Trophoblast cell (in vitro differentiated cells and primary cell): ENCODE results near the gene CCR9.

ENCODE experiments used
- DNase-seq, 2 donors: peaks; one replicate each; pipeline ENCODE4 v3.0.0-alpha.2; 2016
- H2AFZ ChIP-seq: 2 replicates; pipeline ENCODE4 v1.6.1; 2013; ENCODE audit warnings: low read length, moderate library complexity, mild to moderate bottlenecking; ENCODE audit not compliant: insufficient read depth, poor library complexity
- H2AK5ac ChIP-seq: 2 replicates; pipeline ENCODE4 v1.6.1; 2013; ENCODE audit warnings: mild to moderate bottlenecking, low read length
- H2BK120ac ChIP-seq: 2 replicates; pipeline ENCODE4 v1.6.1; 2013; ENCODE audit warnings: low read length, mild to moderate bottlenecking, moderate library complexity; ENCODE audit not compliant: insufficient read depth, poor library complexity
- H2BK12ac ChIP-seq: 2 replicates; pipeline ENCODE4 v1.6.1; 2013; ENCODE audit warnings: mild to moderate bottlenecking, low read length, moderate library complexity
- H2BK5ac ChIP-seq: 2 replicates; pipeline ENCODE4 v1.6.1; 2013; ENCODE audit warnings: low read length, low read depth, moderate library complexity, mild to moderate bottlenecking; ENCODE audit not compliant: poor library complexity
- H3K14ac ChIP-seq: 2 replicates; pipeline ENCODE4 v1.6.1; 2013; ENCODE audit warnings: mild to moderate bottlenecking, low read length
- H3K18ac ChIP-seq: 2 replicates; pipeline ENCODE4 v1.6.1; 2013; ENCODE audit warnings: mild to moderate bottlenecking, low read length
- H3K23ac ChIP-seq: 2 replicates; pipeline ENCODE4 v1.6.1; 2013; ENCODE audit warnings: low read length
- H3K27ac ChIP-seq: 2 replicates; pipeline ENCODE4 v1.5.1; 2013; ENCODE audit warnings: low read depth, mild to moderate bottlenecking, inconsistent platforms, low read length, moderate library complexity
- H3K27me3 ChIP-seq: 2 replicates; pipeline ENCODE4 v1.6.1; 2013; ENCODE audit warnings: inconsistent platforms, mild to moderate bottlenecking, low read length, moderate library complexity; ENCODE audit not compliant: insufficient read depth
- H3K36me3 ChIP-seq, 2 experiments: 1 replicate in 1 of 2; 2 replicates in 1 of 2; pipeline ENCODE4 v1.6.1; 2013; ENCODE audit warnings: low read length in 2 of 2, mild to moderate bottlenecking in 2 of 2, moderate library complexity in 1 of 2; ENCODE audit not compliant: insufficient read depth in 2 of 2, control insufficient read depth in 1 of 2
- H3K4ac ChIP-seq: 2 replicates; pipeline ENCODE4 v1.6.1; 2013; ENCODE audit warnings: low read depth, mild to moderate bottlenecking, low read length, moderate library complexity
- H3K4me1 ChIP-seq, 2 experiments: 1 replicate in 1 of 2; 2 replicates in 1 of 2; pipeline ENCODE4 v1.6.1; 2013; ENCODE audit warnings: low read length in 2 of 2, mild to moderate bottlenecking in 2 of 2, moderate library complexity in 1 of 2; ENCODE audit not compliant: insufficient read depth in 2 of 2, control insufficient read depth in 1 of 2
- H3K4me2 ChIP-seq: 2 replicates; pipeline ENCODE4 v1.6.1; 2013; ENCODE audit warnings: inconsistent platforms, mild to moderate bottlenecking, low read length, moderate library complexity
- H3K4me3 ChIP-seq: 2 replicates; pipeline ENCODE4 v1.5.1; 2013; ENCODE audit warnings: mild to moderate bottlenecking, low read depth, low read length, inconsistent platforms
- H3K79me1 ChIP-seq: one replicate; pipeline ENCODE4 v1.6.1; 2013; ENCODE audit warnings: low read length
- H3K79me2 ChIP-seq: 2 replicates; pipeline ENCODE4 v1.6.1; 2013; ENCODE audit warnings: low read length, mild to moderate bottlenecking; ENCODE audit not compliant: control insufficient read depth, insufficient read depth, poor library complexity
- H3K9ac ChIP-seq: 2 replicates; pipeline ENCODE4 v1.6.1; 2013; ENCODE audit warnings: mild to moderate bottlenecking, low read length
- H3K9me3 ChIP-seq: 2 replicates; pipeline ENCODE4 v1.6.1; 2013; ENCODE audit warnings: low read depth, mild to moderate bottlenecking, control low read depth, inconsistent platforms, low read length; ENCODE audit not compliant: insufficient read depth
- H4K12ac ChIP-seq: 2 replicates; pipeline ENCODE4 v1.6.1; 2013; ENCODE audit warnings: low read depth, mild to moderate bottlenecking, low read length, moderate library complexity
- H4K8ac ChIP-seq: 2 replicates; pipeline ENCODE4 v1.6.1; 2013; ENCODE audit warnings: low read depth, mild to moderate bottlenecking, low read length, moderate library complexity
- H4K91ac ChIP-seq: one replicate; pipeline ENCODE4 v1.6.1; 2013; ENCODE audit warnings: low read depth, mild to moderate bottlenecking, low read length, moderate library complexity
- WGBS: extraction: QIAGEN DNeasy Blood & Tissue Kit; methylation state at CpG from one replicate; pipeline ENCODE4 v1.1.7; 2013; ENCODE audit warnings: missing lambda C conversion rate; ENCODE audit not compliant: insufficient read length, insufficient coverage; ENCODE audit errors: extremely low coverage; 5-methylcytosine and 5-hydroxymethylcytosine counted together

Gene CCR9

DNA sequence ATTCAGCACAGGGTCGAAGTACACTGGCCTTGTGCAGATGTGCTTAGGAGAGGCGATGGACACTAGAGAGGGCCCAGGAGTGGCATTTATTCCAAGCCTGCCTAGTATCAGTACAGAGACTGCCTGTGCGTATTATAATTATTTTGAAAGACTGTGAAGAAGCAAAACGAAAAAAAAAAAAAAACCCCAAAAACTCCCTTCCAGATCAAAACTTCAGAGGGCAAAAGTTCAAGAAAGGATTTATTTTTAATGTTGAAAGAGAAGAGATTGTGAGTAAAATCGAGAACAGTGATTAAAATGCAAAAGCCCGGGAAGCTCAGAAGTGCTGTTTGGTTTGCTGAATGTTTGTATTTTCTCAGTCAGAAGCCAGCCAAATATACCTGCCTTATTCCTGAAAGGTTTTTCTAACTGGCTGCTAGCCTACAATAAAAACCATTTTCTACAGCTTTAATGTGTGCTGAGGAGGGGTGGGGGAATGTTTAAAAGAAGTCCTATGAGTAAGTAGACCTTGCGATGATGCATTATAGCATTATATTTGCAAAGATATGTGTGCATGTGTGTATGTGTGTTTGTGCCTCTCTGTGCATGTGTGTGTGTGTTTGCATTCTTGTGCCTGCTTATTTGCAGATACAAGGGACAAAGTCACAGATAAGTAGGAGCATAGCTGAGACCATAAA, 25.2 kb upstream of the CCR9 start:
- Histone ChIP-seq H4K91ac (no peak overlapping the region), H3K9ac (no peak overlapping the region), H3K36me3 (no peaks in the 10 kb centered on the region), H2BK12ac (no peak overlapping the region), H3K14ac (no peak overlapping the region), H3K4ac (no peak overlapping the region), H4K12ac (no peak overlapping the region), H3K4me1 (no peaks in the 10 kb centered on the region), H3K9me3 (peaks cover 3% of the 10 kb centered on the region), H3K4me3 (no peak overlapping the region), H4K8ac (no peak overlapping the region), H2AFZ (no peak overlapping the region), H3K4me2 (no peak overlapping the region), H2BK5ac (no peak overlapping the region), H2AK5ac (no peak overlapping the region), H2BK120ac (no peak overlapping the region), H3K27me3 (no peaks in the 10 kb centered on the region), H3K23ac (no peak overlapping the region), H3K79me1 (no peaks in the 10 kb centered on the region), H3K27ac (no peak overlapping the region), H3K18ac (no peak overlapping the region), H3K79me2 (no peaks in the 10 kb centered on the region)
- WGBS = 100% methylated on average over 1 of the region's 7 CpGs
- no peak for DNase-seq

DNA sequence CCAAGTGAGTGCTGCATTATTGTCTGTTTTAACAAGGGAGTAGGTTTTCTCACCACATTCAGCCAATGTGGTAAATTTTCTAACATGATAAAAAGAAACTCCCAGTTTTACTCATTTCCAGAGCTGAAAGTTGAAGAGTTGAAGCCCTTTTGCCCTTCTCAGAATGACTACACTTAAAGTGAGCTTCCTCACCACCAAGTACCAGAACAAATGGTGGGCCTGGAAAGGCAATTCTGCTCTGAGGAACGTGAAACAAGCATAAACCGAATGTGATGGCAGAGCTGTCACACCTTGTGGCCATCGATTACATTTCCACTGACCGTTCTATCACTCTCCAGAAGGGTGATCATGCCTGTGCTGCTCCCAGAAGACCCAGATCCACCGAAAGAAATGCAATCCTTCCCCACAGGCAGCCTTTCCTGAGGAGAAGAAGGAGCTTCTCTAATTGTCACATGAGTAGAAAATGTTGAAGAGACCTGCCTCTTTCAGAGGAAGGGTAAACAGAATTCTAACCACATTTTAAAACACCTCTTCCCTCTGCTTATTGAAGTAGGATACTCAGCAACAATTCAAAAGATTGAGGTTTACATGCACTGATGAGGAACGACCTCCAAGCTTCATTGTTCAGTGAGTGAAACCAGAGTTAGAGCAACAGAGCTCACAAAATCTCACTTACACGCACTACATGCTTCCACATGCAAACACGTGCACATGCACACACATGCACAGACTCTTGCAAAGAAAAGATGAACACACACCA, 21.4 kb upstream of the CCR9 start:
- Histone ChIP-seq H3K4ac (no peak overlapping the region), H2AFZ (no peak overlapping the region), H2BK5ac (no peak overlapping the region), H3K4me1 (no peaks in the 10 kb centered on the region), H3K9ac (no peak overlapping the region), H2AK5ac (no peak overlapping the region), H3K9me3 (peaks cover 3% of the 10 kb centered on the region), H3K18ac (no peak overlapping the region), H3K4me2 (no peak overlapping the region), H3K79me2 (no peaks in the 10 kb centered on the region), H3K36me3 (no peaks in the 10 kb centered on the region), H3K27me3 (no peaks in the 10 kb centered on the region), H3K14ac (no peak overlapping the region), H3K27ac (no peak overlapping the region), H2BK12ac (no peak overlapping the region), H3K79me1 (no peaks in the 10 kb centered on the region), H3K23ac (no peak overlapping the region), H2BK120ac (no peak overlapping the region), H4K12ac (no peak overlapping the region), H4K91ac (no peak overlapping the region), H3K4me3 (no peak overlapping the region), H4K8ac (no peak overlapping the region)
- no peak for DNase-seq
- no CpG with 5 or more reads among the region's 8 CpGs for WGBS

DNA sequence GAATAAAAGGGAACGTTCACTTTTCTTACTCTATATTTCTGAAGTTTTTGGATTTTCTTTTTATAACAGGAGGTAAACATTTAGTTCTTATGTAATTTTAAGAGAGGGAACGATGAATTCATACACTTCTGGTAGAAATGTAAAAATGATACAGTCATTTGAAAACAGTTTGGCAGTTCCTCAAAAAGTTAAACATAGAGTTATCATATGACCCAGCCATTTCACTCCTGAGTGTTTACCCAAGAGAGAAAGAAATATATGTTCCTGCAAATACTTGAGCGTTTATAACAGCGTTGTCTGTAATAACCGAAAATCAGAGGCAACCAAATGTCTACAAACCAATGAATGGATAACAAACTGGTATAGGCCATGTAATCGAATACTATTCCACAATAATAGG, 20.8 kb upstream of the CCR9 start:
- Histone ChIP-seq H4K8ac (no peak overlapping the region), H3K23ac (no peak overlapping the region), H3K79me2 (no peaks in the 10 kb centered on the region), H2BK120ac (no peak overlapping the region), H3K14ac (no peak overlapping the region), H2BK12ac (no peak overlapping the region), H3K18ac (no peak overlapping the region), H3K4ac (no peak overlapping the region), H2BK5ac (no peak overlapping the region), H3K9me3 (peaks cover 3% of the 10 kb centered on the region), H3K4me2 (no peak overlapping the region), H4K12ac (no peak overlapping the region), H3K27ac (no peak overlapping the region), H3K4me3 (no peak overlapping the region), H2AK5ac (no peak overlapping the region), H4K91ac (no peak overlapping the region), H3K9ac (no peak overlapping the region), H3K79me1 (no peaks in the 10 kb centered on the region), H3K4me1 (no peaks in the 10 kb centered on the region), H3K36me3 (no peaks in the 10 kb centered on the region), H2AFZ (no peak overlapping the region), H3K27me3 (no peaks in the 10 kb centered on the region)
- no CpG with 5 or more reads among the region's 6 CpGs for WGBS
- DNase-seq = no peak

- Histone ChIP-seq H3K36me3 (no peaks in the 10 kb centered on the region), H2BK12ac (no peak overlapping the region), H3K9ac (no peak overlapping the region), H3K23ac (no peak overlapping the region), H3K9me3 (peaks cover 3% of the 10 kb centered on the region), H4K91ac (no peak overlapping the region), H3K4ac (no peak overlapping the region), H2BK5ac (no peak overlapping the region), H3K4me1 (no peaks in the 10 kb centered on the region), H3K4me3 (no peak overlapping the region), H3K27ac (no peak overlapping the region), H4K8ac (no peak overlapping the region), H3K79me2 (no peaks in the 10 kb centered on the region), H3K14ac (no peak overlapping the region), H2BK120ac (no peak overlapping the region), H3K4me2 (no peak overlapping the region), H2AK5ac (no peak overlapping the region), H3K18ac (no peak overlapping the region), H3K27me3 (no peaks in the 10 kb centered on the region), H3K79me1 (no peaks in the 10 kb centered on the region), H2AFZ (no peak overlapping the region), H4K12ac (no peak overlapping the region)
- WGBS = no CpG with 5 or more reads among the region's 2 CpGs
- no peak for DNase-seq
Measured at GRCh38 chr3:45868213-45868612, 18.1 kb upstream of the CCR9 start.
